Measurements from ENCODE around the gene ARL5A. TPM values are rescaled to one million over a fixed set of nuclear protein-coding genes. Genes with fewer than 3 reads are reported as not detected.

ARL5A gene
- total and polyA plus RNA-seq, 9 of the 15 experiments (the other 6 are each of a cell fraction or from before 2014, with no cell fraction given), result 16.3 to 117 (median 88.4) TPM

- TF ChIP-seq ZNF639 (CRISPR knock-in tag; conservative IDR thresholded peaks at IDR 0.05 in 1 of 2, IDR thresholded peaks at IDR 0.05 in 1 of 2), result peak in 1 of 2 experiments; percentile 73; a peak in 2 of 4 replicates
- TF ChIP-seq GATAD2A (IDR thresholded peaks at IDR 0.05), result peak; percentile 51; the same call in 1 of the 2 replicates
- TF ChIP-seq MTF1 (CRISPR knock-in tag; IDR thresholded peaks at IDR 0.05; ENCODE audit: borderline replicate concordance), result no peak
- TF ChIP-seq TEAD4 (IDR thresholded peaks at IDR 0.05; ENCODE audit: low read length), result peak; percentile 97
- TF ChIP-seq TEAD4 (CRISPR knock-in tag; IDR thresholded peaks at IDR 0.05; ENCODE audit: borderline replicate concordance), result no peak
- TF ChIP-seq POU5F1 (IDR thresholded peaks at IDR 0.05; ENCODE audit: borderline replicate concordance, low read depth, low read length, partially characterized antibody), result no peak
- no peak for TF ChIP-seq ZNF121 (CRISPR knock-in tag; conservative IDR thresholded peaks at IDR 0.05)
- TF ChIP-seq CHD2 (IDR thresholded peaks at IDR 0.05; ENCODE audit: low read depth, low read length), result no peak
- TF ChIP-seq NFRKB (IDR thresholded peaks at IDR 0.05; ENCODE audit: low read depth), result no peak; the same call in 1 of the 2 replicates
- no peak for TF ChIP-seq DACH1 (IDR thresholded peaks at IDR 0.05; ENCODE audit: partially characterized antibody)
- TF ChIP-seq THRA (IDR thresholded peaks at IDR 0.05), result no peak
- TF ChIP-seq CBX3 (IDR thresholded peaks at IDR 0.05; ENCODE audit: borderline replicate concordance in 1 of 2, low read length in 2 of 2), result no peak
- TF ChIP-seq RBM39 (optimal IDR thresholded peaks at IDR 0.05; ENCODE audit: low read depth, low read length), result no peak
- no peak; the same call in 1 of the 2 replicates for TF ChIP-seq THRAP3 (IDR thresholded peaks at IDR 0.05; ENCODE audit: borderline replicate concordance)
- TF ChIP-seq CREB1 (IDR thresholded peaks at IDR 0.05), result peak; percentile 54; the same call in 1 of the 2 replicates
- peak; percentile 27; the same call in 1 of the 2 replicates for TF ChIP-seq CREB1 (CRISPR knock-in tag; IDR thresholded peaks at IDR 0.05)
- 0 out of 2 replicates have a peak, but pooled peaks have one; percentile 36 for TF ChIP-seq NBN (IDR thresholded peaks at IDR 0.05; ENCODE audit: low read depth)
- no peak for TF ChIP-seq FOXO4 (CRISPR knock-in tag; IDR thresholded peaks at IDR 0.05)
- TF ChIP-seq LEF1 (IDR thresholded peaks at IDR 0.05), result peak; percentile 86
- peak; percentile 44 for TF ChIP-seq RBM25 (IDR thresholded peaks at IDR 0.05; ENCODE audit: low read depth, low read length, severe bottlenecking)
- TF ChIP-seq MTA1 (IDR thresholded peaks at IDR 0.05; ENCODE audit: borderline replicate concordance), result 0 out of 2 replicates have a peak, but pooled peaks have one; percentile 43
- TF ChIP-seq JUNB (CRISPR knock-in tag; conservative IDR thresholded peaks at IDR 0.05), result no peak
- no peak for TF ChIP-seq MCM5 (IDR thresholded peaks at IDR 0.05; ENCODE audit: low read depth)
- TF ChIP-seq ESRRB (CRISPR knock-in tag; IDR thresholded peaks at IDR 0.05; ENCODE audit: borderline replicate concordance), result no peak
- no peak for TF ChIP-seq PHF8 (IDR thresholded peaks at IDR 0.05; ENCODE audit: borderline replicate concordance, low read length)
Observed at GRCh38 chr2:151789055-151789834, 39.0 kb downstream of the ARL5A start (continued).

All from K562 (cell line).